WERI-Rb-1 (cell line): ENCODE results near the gene SNX9.

Source experiments
- DNase-seq: peaks from one replicate; pipeline ENCODE4 v3.0.0-alpha.2; 2020
- H3K27ac ChIP-seq: fragments of 250-450 bp; sonication (Bioruptor Pico); 2 replicates; pipeline ENCODE4 v1.5.1; 2020; ENCODE audit warnings: mild to moderate bottlenecking, moderate library complexity
- H3K27me3 ChIP-seq: fragments of 250-450 bp; sonication (Bioruptor Pico); 2 replicates; pipeline ENCODE4 v1.5.1; 2021; ENCODE audit warnings: mild to moderate bottlenecking, low read depth, moderate library complexity; ENCODE audit not compliant: insufficient read depth, severe bottlenecking
- H3K36me3 ChIP-seq: fragments of 250-450 bp; sonication (Bioruptor Pico); 2 replicates; pipeline ENCODE4 v1.5.1; 2020; ENCODE audit warnings: mild to moderate bottlenecking, moderate library complexity
- H3K4me3 ChIP-seq: 2 replicates; pipeline ENCODE4 v1.5.1; 2011; ENCODE audit warnings: low read depth, mild to moderate bottlenecking, control low read depth, low read length
- H3K9me3 ChIP-seq: fragments of 250-450 bp; sonication (Bioruptor Pico); 2 replicates; pipeline ENCODE4 v1.5.1; 2021; ENCODE audit warnings: mild to moderate bottlenecking, moderate library complexity; ENCODE audit not compliant: severe bottlenecking
- CTCF ChIP-seq: IDR thresholded peaks from 2 replicates; pipeline ENCODE4 v1.5.1; 2011; ENCODE audit warnings: low read depth, mild to moderate bottlenecking, control low read depth, inconsistent platforms, low read length

SNX9 gene

GRCh38 chr6:157961153-157961831 lies 138.2 kb downstream of the SNX9 start:
- no peak overlapping the region for H3K27ac ChIP-seq
- H3K9me3 ChIP-seq, result peaks cover 7% of the 10 kb centered on the region
- H3K27me3 ChIP-seq, result no peaks in the 10 kb centered on the region
- no peak overlapping the region for H3K4me3 ChIP-seq
- no peak for TF ChIP-seq CTCF
- DNase-seq, result no peak
- H3K36me3 ChIP-seq, result no peaks in the 10 kb centered on the region

- no peak for TF ChIP-seq CTCF
- no peak overlapping the region for H3K4me3 ChIP-seq
- no peaks in the 10 kb centered on the region for H3K27me3 ChIP-seq
- no peak for DNase-seq
- peaks cover 7% of the 10 kb centered on the region for H3K9me3 ChIP-seq
- no peak overlapping the region for H3K27ac ChIP-seq
- no peaks in the 10 kb centered on the region for H3K36me3 ChIP-seq
Measured at GRCh38 chr6:157961832-157962575, 139.0 kb downstream of the SNX9 start.

GRCh38 chr6:157962601-157963302 lies 139.7 kb downstream of the SNX9 start:
- Histone ChIP-seq H3K27me3 (no peaks in the 10 kb centered on the region), H3K36me3 (no peaks in the 10 kb centered on the region), H3K4me3 (no peak overlapping the region), H3K27ac (no peak overlapping the region), H3K9me3 (peaks cover 7% of the 10 kb centered on the region)
- no peak for TF ChIP-seq CTCF
- no peak for DNase-seq

GRCh38 chr6:157964100-157964499 lies 141.1 kb downstream of the SNX9 start:
- DNase-seq, result no peak
- no peaks in the 10 kb centered on the region for H3K36me3 ChIP-seq
- no peak overlapping the region for H3K4me3 ChIP-seq
- TF ChIP-seq CTCF, result no peak
- H3K27ac ChIP-seq, result no peak overlapping the region
- H3K9me3 ChIP-seq, result no peaks in the 10 kb centered on the region
- no peaks in the 10 kb centered on the region for H3K27me3 ChIP-seq

GRCh38 chr6:157965387-157965786 lies 142.3 kb downstream of the SNX9 start:
- H3K4me3 ChIP-seq, result no peak overlapping the region
- no peak for DNase-seq
- H3K36me3 ChIP-seq, result no peaks in the 10 kb centered on the region
- no peaks in the 10 kb centered on the region for H3K27me3 ChIP-seq
- H3K9me3 ChIP-seq, result no peaks in the 10 kb centered on the region
- no peak overlapping the region for H3K27ac ChIP-seq
- no peak for TF ChIP-seq CTCF
